ENCODE results near the gene HS3ST5. TPM values are rescaled to one million over a fixed set of nuclear protein-coding genes. Genes with fewer than 3 reads are reported as not detected.

HS3ST5 gene
- total and polyA plus RNA-seq, 2 donors (not counting 3 experiments of a cell fraction or from before 2014, with no cell fraction given): not detected

- no peak overlapping the region for H3K9ac ChIP-seq (replicated peaks; ENCODE audit: extremely low read depth, insufficient read depth, low read length)
- H4K20me1 ChIP-seq (replicated peaks; ENCODE audit: control insufficient read depth, extremely low read depth, insufficient read depth, low read length): no peaks in the 10 kb centered on the region
- ChIA-PET POLR2A (no interaction called here), CTCF (interaction anchor here (1.1 kb wide), 1 partner anchor 14 kb away, joined by 4 read pairs; no protein-coding TSS in a partner anchor)
- DNase-seq (ENCODE audit: low read depth, low spot score) (no peak), FAIRE-seq (no peak)
- H2AFZ ChIP-seq (ENCODE audit: low read depth, low read length): no peak overlapping the region
- dilution Hi-C loops (cut with MboI; ENCODE audit: extremely low pct_ligation_motif_present, low sequenced_read_pairs): no loop called here
- peaks cover 0 to 6% of the 10 kb centered on the region in 2 experiments for H3K27me3 ChIP-seq (ENCODE audit: control insufficient read depth in 2 of 2, insufficient read depth in 2 of 2, low read length in 2 of 2)
- no peaks in the 10 kb centered on the region for H3K4me1 ChIP-seq (ENCODE audit: control insufficient read depth, extremely low read depth, insufficient read depth, low read length)
- TF ChIP-seq GATA2 (IDR thresholded peaks at IDR 0.05; ENCODE audit: insufficient read depth, insufficient read length, low read depth, low read length) (no peak), MAX (IDR thresholded peaks at IDR 0.05; ENCODE audit: insufficient read depth, insufficient read length) (no peak), POLR2A (IDR thresholded peaks at IDR 0.05; ENCODE audit: low read depth, low read length) (no peak), MYC (IDR thresholded peaks at IDR 0.05; ENCODE audit: low read depth, low read length) (no peak), EZH2 (IDR thresholded peaks at IDR 0.05; ENCODE audit: borderline replicate concordance, low read depth, low read length, severe bottlenecking) (no peak), JUN (IDR thresholded peaks at IDR 0.05; ENCODE audit: borderline replicate concordance, insufficient read depth, insufficient read length, low read depth) (no peak), FOS (IDR thresholded peaks at IDR 0.05; ENCODE audit: borderline replicate concordance, insufficient read depth, low read length) (no peak), POLR2AphosphoS5 (IDR thresholded peaks at IDR 0.05; ENCODE audit: insufficient read depth, low read depth, low read length) (no peak), CTCF (IDR thresholded peaks at IDR 0.05; ENCODE audit: extremely low read depth in 1 of 2, insufficient read depth in 1 of 2, low read depth in 1 of 2, low read length in 2 of 2) (no peak)
- no peak overlapping the region for H3K27ac ChIP-seq (ENCODE audit: insufficient read depth, low read depth, low read length)
- H3K79me2 ChIP-seq (ENCODE audit: control insufficient read depth, insufficient read depth, low read length): no peaks in the 10 kb centered on the region
- no peaks in the 10 kb centered on the region for H3K36me3 ChIP-seq (ENCODE audit: control insufficient read depth in 2 of 2, extremely low read depth in 1 of 2, insufficient read depth in 2 of 2, low read length in 2 of 2)
- H3K4me2 ChIP-seq (ENCODE audit: insufficient read depth, low read length): no peak overlapping the region
- intact Hi-C loops (cut with micrococcal nuclease): no loop called here
- H3K9me3 ChIP-seq (replicated peaks; ENCODE audit: control insufficient read depth, insufficient read depth, low read length): no peaks in the 10 kb centered on the region
- no peaks in the 10 kb centered on the region for H3K9me1 ChIP-seq (replicated peaks; ENCODE audit: control insufficient read depth, extremely low read depth, insufficient read depth, low read length)
- no peak overlapping the region for H3K4me3 ChIP-seq (replicated peaks in 1 of 3; ENCODE audit: insufficient read depth in 1 of 3, low read depth in 1 of 3, low read length in 3 of 3)
- BruUV-seq (replicated peaks): no TSS peak
Observed at GRCh38 chr6:114063956-114064355, 278.9 kb downstream of the HS3ST5 start.
